ENCODE data around the gene STK16. TPM values are rescaled to one million over a fixed set of nuclear protein-coding genes. Genes with fewer than 3 reads are reported as not detected.

STK16 gene
- total and polyA plus RNA-seq, 2 of the 13 experiments (the other 11 are each of a cell fraction or from before 2014, with no cell fraction given), result 28.0 to 50.9 TPM

GRCh38 chr2:219274361-219274921, 29.2 kb downstream of the STK16 start (continued):
- TF ChIP-seq ZNF407 (CRISPR knock-in tag; IDR thresholded peaks at IDR 0.05; ENCODE audit: not compliant biosample characterization), result no peak
- TF ChIP-seq SP1 (IDR thresholded peaks at IDR 0.05), result no peak
- TF ChIP-seq SP1 (CRISPR knock-in tag; IDR thresholded peaks at IDR 0.05), result no peak
- TF ChIP-seq, protein P1, sequence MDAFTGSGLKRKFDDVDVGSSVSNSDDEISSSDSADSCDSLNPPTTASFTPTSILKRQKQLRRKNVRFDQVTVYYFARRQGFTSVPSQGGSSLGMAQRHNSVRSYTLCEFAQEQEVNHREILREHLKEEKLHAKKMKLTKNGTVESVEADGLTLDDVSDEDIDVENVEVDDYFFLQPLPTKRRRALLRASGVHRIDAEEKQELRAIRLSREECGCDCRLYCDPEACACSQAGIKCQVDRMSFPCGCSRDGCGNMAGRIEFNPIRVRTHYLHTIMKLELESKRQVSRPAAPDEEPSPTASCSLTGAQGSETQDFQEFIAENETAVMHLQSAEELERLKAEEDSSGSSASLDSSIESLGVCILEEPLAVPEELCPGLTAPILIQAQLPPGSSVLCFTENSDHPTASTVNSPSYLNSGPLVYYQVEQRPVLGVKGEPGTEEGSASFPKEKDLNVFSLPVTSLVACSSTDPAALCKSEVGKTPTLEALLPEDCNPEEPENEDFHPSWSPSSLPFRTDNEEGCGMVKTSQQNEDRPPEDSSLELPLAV (CRISPR knock-in tag; conservative IDR thresholded peaks at IDR 0.05; ENCODE audit: low read depth), result no peak
- no peak for TF ChIP-seq ZNF841 (CRISPR knock-in tag; IDR thresholded peaks at IDR 0.05; ENCODE audit: borderline replicate concordance)
- TF ChIP-seq ELF4 (CRISPR knock-in tag; IDR thresholded peaks at IDR 0.05; ENCODE audit: borderline replicate concordance), result no peak
- TF ChIP-seq HES4 (CRISPR knock-in tag; IDR thresholded peaks at IDR 0.05; ENCODE audit: borderline replicate concordance), result no peak
- TF ChIP-seq ZSCAN25 (CRISPR knock-in tag; IDR thresholded peaks at IDR 0.05), result 0 out of 2 replicates have a peak, but pooled peaks have one; percentile 48
- TF ChIP-seq HOXA9 (CRISPR knock-in tag; IDR thresholded peaks at IDR 0.05; ENCODE audit: borderline replicate concordance), result no peak
- no peak for TF ChIP-seq TARDBP (CRISPR knock-in tag; IDR thresholded peaks at IDR 0.05)
- no peak for TF ChIP-seq NCOA5 (CRISPR knock-in tag; IDR thresholded peaks at IDR 0.05)
- no peak for TF ChIP-seq ZNF883 (CRISPR knock-in tag; IDR thresholded peaks at IDR 0.05; ENCODE audit: not compliant biosample characterization)
- no peak for TF ChIP-seq RFXAP (CRISPR knock-in tag; IDR thresholded peaks at IDR 0.05; ENCODE audit: borderline replicate concordance)
- no peak for TF ChIP-seq U2AF2 (IDR thresholded peaks at IDR 0.05; ENCODE audit: low read depth, low read length)
- TF ChIP-seq, protein P2, sequence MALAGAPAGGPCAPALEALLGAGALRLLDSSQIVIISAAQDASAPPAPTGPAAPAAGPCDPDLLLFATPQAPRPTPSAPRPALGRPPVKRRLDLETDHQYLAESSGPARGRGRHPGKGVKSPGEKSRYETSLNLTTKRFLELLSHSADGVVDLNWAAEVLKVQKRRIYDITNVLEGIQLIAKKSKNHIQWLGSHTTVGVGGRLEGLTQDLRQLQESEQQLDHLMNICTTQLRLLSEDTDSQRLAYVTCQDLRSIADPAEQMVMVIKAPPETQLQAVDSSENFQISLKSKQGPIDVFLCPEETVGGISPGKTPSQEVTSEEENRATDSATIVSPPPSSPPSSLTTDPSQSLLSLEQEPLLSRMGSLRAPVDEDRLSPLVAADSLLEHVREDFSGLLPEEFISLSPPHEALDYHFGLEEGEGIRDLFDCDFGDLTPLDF (CRISPR knock-in tag; IDR thresholded peaks at IDR 0.05), result no peak
- no peak for TF ChIP-seq GPN1 (CRISPR knock-in tag; IDR thresholded peaks at IDR 0.05; ENCODE audit: borderline replicate concordance)
- TF ChIP-seq ZNF232 (CRISPR knock-in tag; IDR thresholded peaks at IDR 0.05; ENCODE audit: borderline replicate concordance), result no peak
- 0 out of 2 replicates have a peak, but pooled peaks have one; percentile 39 for TF ChIP-seq SAP130 (CRISPR knock-in tag; IDR thresholded peaks at IDR 0.05; ENCODE audit: low read depth)
- TF ChIP-seq BHLHE40 (IDR thresholded peaks at IDR 0.05; ENCODE audit: low read length), result 0 out of 2 replicates have a peak, but pooled peaks have one; percentile 35
- no peak for TF ChIP-seq AGO2 (optimal IDR thresholded peaks at IDR 0.05; ENCODE audit: low read depth, low read length)
- TF ChIP-seq ZNF17 (CRISPR knock-in tag; IDR thresholded peaks at IDR 0.05), result no peak
